ENCODE data around the gene MRPS27.

MRPS27 gene

GRCh38 chr5:72228960-72229359 lies 91.1 kb downstream of the MRPS27 start:
- DNase-seq: no peak

- DNase-seq: no peak
These were observed 93.1 kb downstream of the MRPS27 start for GRCh38 chr5:72226950-72227349.

- DNase-seq: no peak
These were observed 94.3 kb downstream of the MRPS27 start for GRCh38 chr5:72225741-72226140.

GRCh38 chr5:72224946-72225463 lies 95.0 kb downstream of the MRPS27 start:
- no peak for DNase-seq

GRCh38 chr5:72223371-72223770 lies 96.7 kb downstream of the MRPS27 start:
- DNase-seq: peak; percentile 82

GRCh38 chr5:72222521-72222920 lies 97.5 kb downstream of the MRPS27 start:
- DNase-seq: no peak

GRCh38 chr5:72221541-72221940 lies 98.5 kb downstream of the MRPS27 start:
- no peak for DNase-seq

DNA sequence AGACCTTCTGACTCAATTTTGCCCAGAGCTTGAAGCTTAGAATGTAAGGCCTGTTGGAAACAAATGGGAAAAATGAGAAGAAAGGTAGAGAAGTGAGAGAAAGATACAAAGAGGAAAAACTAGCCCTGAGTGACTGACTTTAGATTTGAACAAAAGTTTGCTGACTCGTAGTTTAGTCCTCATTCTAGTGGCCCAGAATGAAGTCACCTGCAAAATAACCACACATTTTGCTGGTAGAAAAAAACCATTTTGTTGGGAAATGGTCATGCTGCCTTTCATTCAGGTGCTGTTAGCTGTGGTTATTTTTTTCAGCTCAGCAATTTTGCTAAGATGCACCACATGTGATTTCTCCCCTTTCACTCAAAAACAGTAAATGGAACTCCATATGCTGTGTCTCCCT lies 98.9 kb downstream of the MRPS27 start:
- no peak for DNase-seq

DNA sequence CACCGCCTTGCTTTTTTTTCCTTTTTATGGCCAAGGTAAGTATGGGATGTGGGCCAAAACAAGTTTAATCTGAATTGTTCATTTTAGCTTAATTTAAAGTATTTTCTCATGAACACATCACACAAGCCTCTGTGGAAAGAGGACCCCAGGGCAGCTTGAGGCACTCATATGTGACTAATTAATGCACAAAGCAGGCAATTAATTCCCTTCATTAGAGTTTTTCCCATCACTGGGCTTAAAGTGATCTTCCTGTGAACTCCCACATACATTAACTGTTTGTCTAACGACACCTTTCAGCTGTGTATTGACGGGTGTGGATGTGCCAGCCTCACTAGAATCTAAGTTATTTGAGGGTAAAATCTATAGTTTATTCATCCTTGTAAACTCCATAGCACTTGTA lies 103.3 kb downstream of the MRPS27 start:
- DNase-seq: no peak

DNA sequence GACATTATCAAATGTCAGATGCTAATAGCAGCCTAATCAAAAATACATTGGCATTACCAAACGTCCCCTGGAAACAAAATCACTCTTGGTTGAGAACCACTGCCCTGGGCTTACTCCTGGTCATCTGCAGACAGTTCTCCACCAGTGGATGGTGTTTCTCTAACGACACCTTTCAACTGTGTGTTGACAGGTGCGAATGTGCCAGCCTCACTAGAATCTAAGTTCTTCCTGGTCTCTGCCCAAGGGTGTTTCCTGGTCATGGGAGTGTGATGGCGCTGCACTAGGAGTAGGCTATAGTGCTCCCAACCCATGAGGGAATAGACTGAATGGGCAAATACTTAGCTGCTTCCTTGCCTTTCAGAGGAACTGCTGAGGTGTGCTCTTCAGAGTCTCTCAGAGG lies 105.9 kb downstream of the MRPS27 start:
- no peak for DNase-seq

GRCh38 chr5:72213482-72213881 lies 106.6 kb downstream of the MRPS27 start:
- no peak for DNase-seq

GRCh38 chr5:72212171-72212570 lies 107.9 kb downstream of the MRPS27 start:
- DNase-seq: no peak

DNA sequence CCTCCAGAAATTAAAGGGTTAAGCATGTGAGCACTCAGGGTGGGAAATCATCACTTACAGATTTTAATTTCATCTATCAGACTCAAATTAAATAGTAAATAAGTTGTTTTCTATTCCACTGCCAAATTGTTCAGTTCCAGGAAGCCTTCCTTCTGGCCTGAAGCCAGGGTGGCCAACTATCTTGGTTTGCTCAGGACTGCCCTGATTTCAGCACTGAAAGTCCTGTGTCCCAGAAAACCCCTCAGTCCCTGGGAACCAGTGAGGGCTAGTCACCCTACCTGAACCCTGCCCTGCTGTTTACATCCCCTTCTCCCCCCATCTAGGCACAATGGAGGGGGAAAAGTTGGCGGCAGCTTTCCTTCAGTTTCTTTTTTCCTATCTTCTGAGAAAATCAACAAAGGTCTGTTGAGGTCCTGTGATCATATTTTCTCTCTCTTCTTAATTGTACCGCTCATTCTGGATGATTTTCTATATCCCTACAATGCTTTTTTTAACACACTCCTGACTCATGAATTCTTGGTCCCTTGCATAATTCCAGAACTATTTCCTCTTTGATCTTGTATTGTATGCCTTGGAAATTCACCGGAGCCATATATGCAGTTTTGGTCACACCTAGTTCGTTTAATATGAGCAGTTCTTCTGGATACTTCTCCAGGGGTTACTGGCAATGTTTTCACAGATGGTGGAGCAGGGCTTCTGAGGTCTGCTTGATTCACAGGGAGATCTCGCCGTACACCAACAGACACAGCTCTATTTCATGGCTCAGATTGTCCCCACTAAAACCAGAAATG lies 109.0 kb downstream of the MRPS27 start:
- no peak for DNase-seq

GRCh38 chr5:72209147-72210115 lies 110.6 kb downstream of the MRPS27 start:
- DNase-seq: peak; percentile 89

DNA sequence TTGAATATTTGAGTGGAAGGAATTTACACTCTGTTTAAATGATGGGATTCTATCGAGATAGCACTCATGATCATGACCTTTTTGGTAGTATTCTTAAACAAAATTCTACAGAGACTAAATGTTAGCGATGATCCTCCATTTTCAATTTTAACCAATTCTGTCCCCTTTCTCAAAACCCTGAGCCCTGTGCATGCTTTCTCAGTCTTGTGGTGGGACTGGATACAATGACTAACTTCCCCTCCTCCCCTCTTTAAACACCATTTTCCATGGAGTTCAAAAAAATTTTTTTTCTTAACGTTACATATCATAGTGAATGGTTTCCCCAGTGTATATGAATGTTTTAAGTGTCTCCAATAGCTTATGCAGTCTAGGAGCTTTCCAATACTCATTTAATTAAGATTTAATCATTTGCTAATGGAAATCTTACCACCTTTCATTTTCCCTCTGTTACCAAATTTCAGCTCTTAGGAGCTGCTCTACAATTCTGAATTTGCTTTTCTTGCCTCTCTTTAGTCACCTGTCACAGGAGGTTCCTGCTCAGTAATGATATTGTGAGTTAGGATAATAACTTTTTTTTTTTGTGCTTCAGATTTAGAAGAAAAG lies 111.6 kb downstream of the MRPS27 start:
- no peak for DNase-seq

DNA sequence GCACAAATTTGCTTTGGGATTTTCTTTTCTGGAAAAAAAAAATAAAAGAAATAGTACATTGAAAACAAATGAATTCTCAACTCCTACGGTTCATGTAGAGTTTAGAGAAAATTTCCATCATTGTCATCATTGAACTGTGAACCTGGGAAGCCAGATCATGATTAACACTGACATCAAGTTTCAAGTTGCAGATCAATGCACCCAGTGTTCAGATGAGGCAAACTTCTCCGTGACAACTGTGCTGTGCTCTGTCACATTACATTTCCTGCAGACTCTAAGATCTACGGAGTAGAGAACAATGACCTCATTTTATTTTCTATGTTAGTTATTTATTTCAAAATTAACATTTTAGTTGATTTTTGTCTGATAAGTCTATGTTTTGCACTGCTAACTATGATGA lies 113.0 kb downstream of the MRPS27 start:
- DNase-seq: no peak

DNA sequence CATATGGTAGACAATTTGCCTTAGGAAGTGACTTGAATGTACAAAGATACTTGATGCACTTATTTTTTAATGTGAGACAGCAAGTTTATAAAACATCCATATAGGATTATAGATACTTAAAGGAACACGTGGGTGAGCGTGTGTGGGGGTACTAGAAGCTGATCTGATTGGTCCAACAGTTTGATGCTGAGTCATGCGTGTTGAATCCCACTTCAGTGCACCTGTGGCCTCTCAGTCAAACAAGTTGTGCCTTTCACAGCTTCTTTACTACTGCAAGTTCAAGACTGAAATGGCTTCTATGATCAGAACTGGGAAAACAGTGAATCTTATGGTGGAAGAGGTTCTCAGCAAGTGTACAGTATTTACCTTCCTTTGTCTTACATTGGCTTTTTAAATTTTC lies 113.9 kb downstream of the MRPS27 start:
- no peak for DNase-seq

DNA sequence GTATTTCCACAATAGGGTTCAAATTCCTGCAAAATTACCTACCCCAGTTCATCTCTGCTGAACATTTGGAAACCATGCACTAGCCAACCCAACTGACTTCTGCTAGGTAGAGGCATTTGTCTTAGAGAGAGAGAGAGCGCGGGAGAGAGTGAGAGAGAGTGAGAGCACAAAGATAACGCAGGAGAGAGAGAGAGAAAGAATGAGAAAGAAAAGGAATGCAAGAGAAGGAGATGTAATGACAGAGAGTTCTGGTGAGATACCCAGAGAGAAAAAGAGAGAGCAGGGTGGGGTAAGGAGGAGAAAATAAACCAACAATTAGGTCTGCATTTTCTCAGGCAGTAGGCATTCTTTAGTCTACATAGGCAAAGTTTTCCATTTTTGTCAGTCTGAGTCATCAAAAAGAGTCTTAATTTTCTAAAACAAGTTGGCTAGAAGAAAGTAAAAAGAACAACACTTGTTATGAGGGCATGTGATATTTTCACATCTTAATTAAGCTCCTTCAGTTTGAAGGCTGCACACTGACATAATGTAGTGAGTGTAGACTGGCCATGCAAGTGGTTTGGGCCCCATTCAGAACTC lies 114.5 kb downstream of the MRPS27 start:
- DNase-seq: no peak

DNA sequence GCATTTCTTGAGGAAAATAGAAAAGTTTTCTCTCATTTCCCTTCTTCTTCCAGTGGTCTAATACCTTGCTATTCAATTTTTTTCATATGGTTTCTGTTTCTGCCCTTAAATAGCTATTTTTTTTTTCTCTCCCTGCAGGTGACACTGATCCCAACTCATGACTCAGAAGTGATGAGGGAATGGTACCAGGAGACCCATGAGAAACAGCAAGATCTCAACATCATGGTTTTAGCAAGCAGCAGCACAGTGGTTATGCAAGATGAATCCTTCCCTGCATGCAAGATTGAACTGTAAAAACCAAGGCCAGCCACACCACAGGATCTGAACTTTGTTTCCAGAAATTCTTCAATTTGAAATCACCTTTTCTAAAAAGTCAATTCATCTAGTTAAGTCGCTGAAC lies 115.1 kb downstream of the MRPS27 start:
- DNase-seq: no peak

GRCh38 chr5:72203251-72203845 lies 116.7 kb downstream of the MRPS27 start:
- DNase-seq: no peak

DNA sequence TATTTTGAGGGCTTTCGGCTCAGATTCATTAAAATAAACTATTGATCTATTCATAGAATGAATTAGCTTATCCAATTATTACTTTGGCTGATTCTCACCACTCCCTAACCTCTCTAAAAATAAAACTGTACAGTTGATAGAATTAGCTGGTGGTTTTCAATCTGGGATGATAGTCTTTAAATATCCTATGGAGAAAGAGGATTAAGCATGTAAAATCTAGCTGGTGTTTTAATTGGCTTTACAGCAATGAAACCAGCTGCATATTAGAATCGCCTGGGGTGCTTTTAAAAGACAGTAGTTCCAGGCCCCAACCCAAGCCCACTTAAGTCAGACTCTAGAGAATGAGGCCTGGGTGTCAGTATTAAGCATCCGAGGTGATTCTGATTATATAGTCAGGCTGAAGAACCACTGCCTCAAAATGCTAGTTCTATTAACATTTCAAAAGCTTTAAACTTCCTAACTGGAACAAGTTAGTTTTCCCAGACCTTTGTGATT lies 117.7 kb downstream of the MRPS27 start:
- no peak for DNase-seq

- no peak for DNase-seq
These were observed 120.4 kb downstream of the MRPS27 start for GRCh38 chr5:72199681-72200080.
